Measurements from ENCODE around the gene SPEF2. TPM values are rescaled to one million over a fixed set of nuclear protein-coding genes. Genes with fewer than 3 reads are reported as not detected.

The SPEF2 gene
- polyA plus RNA-seq, 1 donor from 2014 or later = 18.5 TPM

DNA sequence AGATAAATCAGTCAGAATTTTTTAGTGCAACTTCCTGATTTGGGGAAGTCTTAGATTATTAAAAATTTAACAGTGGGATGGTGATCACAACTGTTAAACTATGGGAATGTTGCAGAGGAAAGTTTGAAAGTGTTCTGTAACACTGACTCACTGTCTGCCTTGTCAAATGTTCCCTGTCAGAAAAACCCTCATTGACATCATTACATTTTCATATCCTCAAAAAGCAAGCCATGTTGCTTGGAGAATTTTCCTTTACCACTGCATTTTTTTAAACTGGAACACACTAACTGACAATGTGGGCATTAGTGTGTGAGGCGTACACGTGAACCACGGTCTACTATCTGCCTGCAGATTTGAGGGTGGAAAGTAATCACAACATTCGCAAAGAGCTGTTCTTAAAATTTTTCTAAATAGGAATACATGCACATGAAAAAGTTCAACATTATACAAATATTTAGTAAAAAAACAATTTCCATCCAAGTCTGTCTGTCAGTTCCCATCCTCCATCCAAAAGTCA lies 210.5 kb downstream of the SPEF2 start:
- Histone ChIP-seq H3K4me3 (ENCODE audit: low read length) (no peak overlapping the region), H3K27ac (ENCODE audit: low read length) (no peak overlapping the region), H3K9me2 (ENCODE audit: insufficient read depth, low read length) (no peaks in the 10 kb centered on the region), H3F3A (ENCODE audit: insufficient read depth, low read length, poor library complexity, severe bottlenecking) (no peaks in the 10 kb centered on the region), H3K79me2 (replicated peaks; ENCODE audit: insufficient read depth, low read length) (no peaks in the 10 kb centered on the region), H3K9me3 (ENCODE audit: low read length) (no peaks in the 10 kb centered on the region), H3K4me2 (ENCODE audit: low read length) (no peak overlapping the region), H3K27me3 (ENCODE audit: insufficient read depth, low read depth, low read length) (no peaks in the 10 kb centered on the region), H3K36me3 (ENCODE audit: insufficient read depth, low read length) (no peaks in the 10 kb centered on the region), H4K20me1 (ENCODE audit: insufficient read depth) (no peaks in the 10 kb centered on the region), H2AFZ (ENCODE audit: low read depth, low read length) (no peak overlapping the region), H3K9ac (ENCODE audit: low read length) (no peak overlapping the region)
- TF ChIP-seq SMC3 (conservative IDR thresholded peaks at IDR 0.05; ENCODE audit: poor library complexity) (no peak), EZH2 (IDR thresholded peaks at IDR 0.05; ENCODE audit: borderline replicate concordance, insufficient read depth, low read length, poor library complexity, severe bottlenecking) (no peak), RAD21 (conservative IDR thresholded peaks at IDR 0.05) (no peak), TAF1 (IDR thresholded peaks at IDR 0.05; ENCODE audit: low read depth) (no peak), MXI1 (conservative IDR thresholded peaks at IDR 0.05; ENCODE audit: poor library complexity, severe bottlenecking) (no peak), REST (IDR thresholded peaks at IDR 0.05; ENCODE audit: borderline replicate concordance) (no peak)
- TF ChIP-seq, protein P1, sequence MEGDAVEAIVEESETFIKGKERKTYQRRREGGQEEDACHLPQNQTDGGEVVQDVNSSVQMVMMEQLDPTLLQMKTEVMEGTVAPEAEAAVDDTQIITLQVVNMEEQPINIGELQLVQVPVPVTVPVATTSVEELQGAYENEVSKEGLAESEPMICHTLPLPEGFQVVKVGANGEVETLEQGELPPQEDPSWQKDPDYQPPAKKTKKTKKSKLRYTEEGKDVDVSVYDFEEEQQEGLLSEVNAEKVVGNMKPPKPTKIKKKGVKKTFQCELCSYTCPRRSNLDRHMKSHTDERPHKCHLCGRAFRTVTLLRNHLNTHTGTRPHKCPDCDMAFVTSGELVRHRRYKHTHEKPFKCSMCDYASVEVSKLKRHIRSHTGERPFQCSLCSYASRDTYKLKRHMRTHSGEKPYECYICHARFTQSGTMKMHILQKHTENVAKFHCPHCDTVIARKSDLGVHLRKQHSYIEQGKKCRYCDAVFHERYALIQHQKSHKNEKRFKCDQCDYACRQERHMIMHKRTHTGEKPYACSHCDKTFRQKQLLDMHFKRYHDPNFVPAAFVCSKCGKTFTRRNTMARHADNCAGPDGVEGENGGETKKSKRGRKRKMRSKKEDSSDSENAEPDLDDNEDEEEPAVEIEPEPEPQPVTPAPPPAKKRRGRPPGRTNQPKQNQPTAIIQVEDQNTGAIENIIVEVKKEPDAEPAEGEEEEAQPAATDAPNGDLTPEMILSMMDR (IDR thresholded peaks at IDR 0.05; ENCODE audit: poor library complexity, severe bottlenecking) = no peak

DNA sequence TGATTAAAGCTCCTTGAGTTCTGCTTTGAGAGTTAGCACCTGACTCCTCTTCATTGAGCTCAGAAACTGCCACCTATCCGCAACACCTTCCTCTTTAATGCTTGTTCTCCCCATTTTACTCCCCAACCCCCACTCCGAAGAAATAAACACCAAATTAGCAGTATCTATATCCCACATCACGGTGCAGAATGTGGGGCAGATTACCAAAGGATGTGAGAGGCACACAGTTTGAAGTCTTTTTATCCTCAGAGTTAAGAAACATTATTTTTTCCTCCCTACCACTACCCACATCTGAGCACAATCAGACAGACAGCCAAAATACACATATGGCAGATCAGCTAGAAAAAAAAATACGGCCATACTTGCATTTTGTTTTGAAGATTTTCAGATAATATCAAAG lies 212.9 kb downstream of the SPEF2 start:
- Histone ChIP-seq H2AFZ (ENCODE audit: low read depth, low read length) (no peak overlapping the region), H3K9me3 (ENCODE audit: low read length) (no peaks in the 10 kb centered on the region), H3K27ac (ENCODE audit: low read length) (no peak overlapping the region), H3K36me3 (ENCODE audit: insufficient read depth, low read length) (no peaks in the 10 kb centered on the region), H3K4me2 (ENCODE audit: low read length) (no peak overlapping the region), H3K9me2 (ENCODE audit: insufficient read depth, low read length) (no peaks in the 10 kb centered on the region), H4K20me1 (ENCODE audit: insufficient read depth) (no peaks in the 10 kb centered on the region), H3K79me2 (replicated peaks; ENCODE audit: insufficient read depth, low read length) (no peaks in the 10 kb centered on the region), H3K27me3 (ENCODE audit: insufficient read depth, low read depth, low read length) (no peaks in the 10 kb centered on the region), H3K9ac (ENCODE audit: low read length) (no peak overlapping the region), H3K4me3 (ENCODE audit: low read length) (no peak overlapping the region), H3F3A (ENCODE audit: insufficient read depth, low read length, poor library complexity, severe bottlenecking) (no peaks in the 10 kb centered on the region)
- TF ChIP-seq, protein P1 (IDR thresholded peaks at IDR 0.05; ENCODE audit: poor library complexity, severe bottlenecking) = no peak
- TF ChIP-seq TAF1 (IDR thresholded peaks at IDR 0.05; ENCODE audit: low read depth) (no peak), POLR2AphosphoS5 (IDR thresholded peaks at IDR 0.05) (no peak), SMC3 (conservative IDR thresholded peaks at IDR 0.05; ENCODE audit: poor library complexity) (no peak), EZH2 (IDR thresholded peaks at IDR 0.05; ENCODE audit: borderline replicate concordance, insufficient read depth, low read length, poor library complexity, severe bottlenecking) (no peak), MXI1 (conservative IDR thresholded peaks at IDR 0.05; ENCODE audit: poor library complexity, severe bottlenecking) (no peak), REST (IDR thresholded peaks at IDR 0.05; ENCODE audit: borderline replicate concordance) (no peak), RAD21 (conservative IDR thresholded peaks at IDR 0.05) (no peak), EP300 (conservative IDR thresholded peaks at IDR 0.05; ENCODE audit: poor library complexity, severe bottlenecking) (no peak)

Measured in neural cell (in vitro differentiated cells).